ENCODE results near the gene GTF2B. TPM values are rescaled to one million over a fixed set of nuclear protein-coding genes. Genes with fewer than 3 reads are reported as not detected.
"Not testable (repeated sequence)": the region's sequence is repeated elsewhere in the genome, so short reads cannot be mapped to it uniquely, and the experiment has no call there.

Gene GTF2B
- total and polyA plus RNA-seq, 2 experiments from 2014 or later: 30.8 to 43.1 TPM

DNA sequence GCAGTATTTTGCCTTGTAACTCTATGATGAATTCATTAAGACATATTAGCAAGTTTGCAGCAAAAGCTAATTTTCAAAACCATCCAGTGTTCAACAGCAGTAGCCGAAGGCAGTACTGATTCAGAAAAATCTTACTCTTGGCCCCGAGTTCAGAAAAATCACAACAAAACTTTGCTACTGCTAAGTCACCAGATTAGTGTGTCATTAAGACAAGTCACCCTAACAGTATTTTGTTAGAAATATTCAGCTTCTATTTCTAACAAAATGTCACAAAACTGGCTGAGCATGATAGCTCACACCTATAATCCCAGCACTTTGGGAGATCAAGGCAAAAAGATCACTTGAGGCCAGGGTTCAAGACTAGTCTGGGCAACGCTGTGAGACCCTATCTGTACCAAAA, 8.2 kb downstream of the GTF2B start:
- H3K27ac ChIP-seq: no peak overlapping the region
- no peaks in the 10 kb centered on the region for H3K4me1 ChIP-seq (ENCODE audit: low read depth)
- H3K27me3 ChIP-seq: no peaks in the 10 kb centered on the region
- DNase-seq (ENCODE audit: low read depth in 1 of 2, low spot score in 1 of 2): no peak
- no peak overlapping the region for H3K4me3 ChIP-seq
- no peaks in the 10 kb centered on the region for H3K9me3 ChIP-seq (ENCODE audit: low read depth)
- TF ChIP-seq CTCF (IDR thresholded peaks at IDR 0.05; ENCODE audit: low read depth, low read length): no peak
- peaks cover 32% of the 10 kb centered on the region for H3K36me3 ChIP-seq

GRCh38 chr1:88880717-88881116, 10.7 kb downstream of the GTF2B start:
- not testable (repeated sequence) for H3K27ac ChIP-seq; H3K27me3 ChIP-seq; H3K4me3 ChIP-seq; DNase-seq (ENCODE audit: low read depth in 1 of 2, low spot score in 1 of 2); H3K9me3 ChIP-seq (ENCODE audit: low read depth); H3K4me1 ChIP-seq (ENCODE audit: low read depth)
- peaks cover 19% of the 10 kb centered on the region for H3K36me3 ChIP-seq

- Histone ChIP-seq H3K27ac (no peak overlapping the region), H3K9me3 (ENCODE audit: low read depth) (no peaks in the 10 kb centered on the region), H3K4me3 (no peak overlapping the region), H3K4me1 (ENCODE audit: low read depth) (no peaks in the 10 kb centered on the region), H3K36me3 (peaks cover 8% of the 10 kb centered on the region), H3K27me3 (no peaks in the 10 kb centered on the region)
- no peak for DNase-seq (ENCODE audit: low read depth in 1 of 2, low spot score in 1 of 2)
- no peak for TF ChIP-seq CTCF (IDR thresholded peaks at IDR 0.05; ENCODE audit: low read depth, low read length)
Measured at GRCh38 chr1:88878731-88879130, 12.6 kb downstream of the GTF2B start.

- Histone ChIP-seq H3K27ac (no peak overlapping the region), H3K9me3 (ENCODE audit: low read depth) (no peaks in the 10 kb centered on the region), H3K36me3 (peaks cover 5% of the 10 kb centered on the region), H3K4me1 (ENCODE audit: low read depth) (no peaks in the 10 kb centered on the region), H3K27me3 (no peaks in the 10 kb centered on the region), H3K4me3 (no peak overlapping the region)
- no peak for DNase-seq (ENCODE audit: low read depth in 1 of 2, low spot score in 1 of 2)
- TF ChIP-seq CTCF (IDR thresholded peaks at IDR 0.05; ENCODE audit: low read depth, low read length): no peak
Measured at GRCh38 chr1:88877911-88878310, 13.5 kb downstream of the GTF2B start.

GRCh38 chr1:88877382-88877825, 14.0 kb downstream of the GTF2B start:
- peak; percentile 24 to 41 for DNase-seq (ENCODE audit: low read depth in 1 of 2, low spot score in 1 of 2)
- no peaks in the 10 kb centered on the region for H3K4me1 ChIP-seq (ENCODE audit: low read depth)
- H3K9me3 ChIP-seq (ENCODE audit: low read depth): no peaks in the 10 kb centered on the region
- peaks cover 3% of the 10 kb centered on the region for H3K36me3 ChIP-seq
- peak; percentile 35 for TF ChIP-seq CTCF (IDR thresholded peaks at IDR 0.05; ENCODE audit: low read depth, low read length)
- H3K4me3 ChIP-seq: no peak overlapping the region
- H3K27me3 ChIP-seq: no peaks in the 10 kb centered on the region
- no peak overlapping the region for H3K27ac ChIP-seq

DNA sequence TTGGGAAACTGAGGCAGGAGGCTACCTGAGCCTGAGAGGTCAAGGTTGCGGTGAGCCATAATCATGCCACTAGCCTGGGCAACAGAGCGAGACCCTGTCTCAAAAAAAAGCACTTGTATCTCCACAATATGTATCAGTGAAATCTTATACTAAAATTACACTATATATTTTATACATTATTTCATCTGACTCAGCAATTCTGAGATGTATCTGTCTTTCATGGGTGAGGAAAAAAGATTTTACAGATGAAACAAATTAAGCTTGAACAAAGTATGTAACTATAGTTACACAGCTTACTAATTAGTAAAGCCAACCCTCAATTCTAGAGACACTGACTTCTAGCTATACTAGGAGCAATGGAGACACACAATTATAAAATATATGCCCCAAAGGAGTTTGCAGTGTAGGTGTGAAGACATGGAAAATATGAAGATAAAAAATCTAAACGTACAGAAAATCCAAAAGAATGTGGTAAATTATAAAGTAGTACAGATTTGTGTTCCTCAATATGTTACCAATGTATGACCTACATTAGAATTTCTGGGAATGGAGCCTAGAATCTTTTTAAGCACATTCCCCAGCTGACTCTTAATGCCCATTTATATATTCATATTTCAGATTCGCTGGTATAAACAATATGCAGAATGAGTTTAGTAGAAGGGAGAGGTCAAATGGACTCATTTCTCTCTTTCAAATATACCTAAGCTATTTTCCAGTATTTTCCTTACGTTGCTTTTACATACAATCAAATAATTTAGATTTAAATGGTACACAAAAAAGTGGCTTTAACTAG, 14.6 kb downstream of the GTF2B start:
- H3K9me3 ChIP-seq (ENCODE audit: low read depth): no peaks in the 10 kb centered on the region
- H3K36me3 ChIP-seq: peaks cover 3% of the 10 kb centered on the region
- no peak overlapping the region for H3K27ac ChIP-seq
- no peak for TF ChIP-seq CTCF (IDR thresholded peaks at IDR 0.05; ENCODE audit: low read depth, low read length)
- no peak overlapping the region for H3K4me3 ChIP-seq
- no peak for DNase-seq (ENCODE audit: low read depth in 1 of 2, low spot score in 1 of 2)
- H3K4me1 ChIP-seq (ENCODE audit: low read depth): no peaks in the 10 kb centered on the region
- H3K27me3 ChIP-seq: no peaks in the 10 kb centered on the region
